ENCODE data around the gene GMNN. TPM values are rescaled to one million over a fixed set of nuclear protein-coding genes. Genes with fewer than 3 reads are reported as not detected.

Gene GMNN
- polyA plus RNA-seq, 4 donors: 29.2 to 64.0 (median 63.4) TPM

Other genes starting within 250 kb of the GMNN start
- gene KIAA0319, start 128.7 kb upstream of the GMNN start, polyA plus RNA-seq (ENCODE audit: insufficient read length in 4 of 4): under 1 TPM; 0.20 to 0.50 (median 0.32) TPM
- 10 to 100 TPM; 39.7 to 71.5 (median 63.1) TPM for gene TDP2, start 108.0 kb upstream of the GMNN start, polyA plus RNA-seq (ENCODE audit: insufficient read length in 4 of 4)
- 10 to 100 TPM; 17.0 to 45.2 (median 36.1) TPM for gene ACOT13, start 107.9 kb upstream of the GMNN start, polyA plus RNA-seq (ENCODE audit: insufficient read length in 4 of 4)
- 100 to 1,000 TPM in 3 of 4 donors, 10 to 100 TPM in 1; 83.4 to 158 (median 143) TPM for gene C6orf62, start 55.8 kb upstream of the GMNN start, polyA plus RNA-seq (ENCODE audit: insufficient read length in 4 of 4)
- gene ARMH2, start 24.0 kb downstream of the GMNN start, polyA plus RNA-seq (ENCODE audit: insufficient read length in 4 of 4): not detected
- gene RIPOR2, start 161.0 kb downstream of the GMNN start, polyA plus RNA-seq (ENCODE audit: insufficient read length in 4 of 4): 10 to 100 TPM in 1 of 4 donors, 1 to 10 TPM in 3; 7.3 to 16.8 (median 7.5) TPM

Data from left renal pelvis (tissue), 4 donors.